Measurements from ENCODE around the gene CDH12.
"Not testable (repeated sequence)": the region's sequence is repeated elsewhere in the genome, so short reads cannot be mapped to it uniquely, and the experiment has no call there.

The CDH12 gene

GRCh38 chr5:22567983-22568382, 285.2 kb downstream of the CDH12 start:
- DNase-seq (ENCODE audit: low read depth), result no peak

DNA sequence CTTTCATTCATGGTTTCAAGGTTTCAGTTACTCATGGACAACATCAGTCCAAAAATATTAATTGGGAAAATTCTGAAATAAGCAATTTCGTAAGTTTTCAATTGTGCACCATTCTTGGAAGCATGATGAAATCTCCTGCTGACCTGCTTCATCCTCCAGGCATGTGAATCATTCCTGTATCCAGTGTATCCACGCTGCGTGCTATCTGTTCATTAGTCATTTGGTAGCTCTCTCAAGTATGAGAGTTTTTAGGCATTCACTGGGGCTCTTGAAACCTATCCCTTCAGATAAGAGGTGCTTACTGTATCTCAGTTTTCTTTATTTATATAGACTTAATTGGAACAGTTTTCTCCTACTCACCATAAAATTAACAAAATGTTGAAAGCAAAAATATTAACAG, 293.0 kb downstream of the CDH12 start:
- DNase-seq (ENCODE audit: low read depth), result no peak

DNA sequence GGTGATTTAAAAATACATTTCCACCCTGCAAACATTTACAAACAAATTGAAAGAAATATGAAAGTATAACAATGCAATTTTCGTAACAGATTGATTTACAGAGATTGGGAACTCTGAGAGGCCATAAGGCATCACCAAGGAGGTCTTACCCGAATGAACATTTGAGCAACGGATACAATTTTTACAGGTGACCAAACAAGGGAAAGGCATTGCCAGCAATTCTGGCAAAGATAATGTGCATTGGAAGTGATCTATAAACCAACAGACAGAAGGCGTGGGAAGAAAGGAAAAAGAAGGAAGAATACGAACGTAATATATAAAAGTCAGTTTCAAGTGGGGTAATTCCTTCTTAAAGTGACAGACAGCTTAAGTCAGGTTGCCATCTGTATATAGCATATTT, 295.9 kb downstream of the CDH12 start:
- no peak for DNase-seq (ENCODE audit: low read depth)

GRCh38 chr5:22554475-22554874, 298.7 kb downstream of the CDH12 start:
- no peak for DNase-seq (ENCODE audit: low read depth)

DNA sequence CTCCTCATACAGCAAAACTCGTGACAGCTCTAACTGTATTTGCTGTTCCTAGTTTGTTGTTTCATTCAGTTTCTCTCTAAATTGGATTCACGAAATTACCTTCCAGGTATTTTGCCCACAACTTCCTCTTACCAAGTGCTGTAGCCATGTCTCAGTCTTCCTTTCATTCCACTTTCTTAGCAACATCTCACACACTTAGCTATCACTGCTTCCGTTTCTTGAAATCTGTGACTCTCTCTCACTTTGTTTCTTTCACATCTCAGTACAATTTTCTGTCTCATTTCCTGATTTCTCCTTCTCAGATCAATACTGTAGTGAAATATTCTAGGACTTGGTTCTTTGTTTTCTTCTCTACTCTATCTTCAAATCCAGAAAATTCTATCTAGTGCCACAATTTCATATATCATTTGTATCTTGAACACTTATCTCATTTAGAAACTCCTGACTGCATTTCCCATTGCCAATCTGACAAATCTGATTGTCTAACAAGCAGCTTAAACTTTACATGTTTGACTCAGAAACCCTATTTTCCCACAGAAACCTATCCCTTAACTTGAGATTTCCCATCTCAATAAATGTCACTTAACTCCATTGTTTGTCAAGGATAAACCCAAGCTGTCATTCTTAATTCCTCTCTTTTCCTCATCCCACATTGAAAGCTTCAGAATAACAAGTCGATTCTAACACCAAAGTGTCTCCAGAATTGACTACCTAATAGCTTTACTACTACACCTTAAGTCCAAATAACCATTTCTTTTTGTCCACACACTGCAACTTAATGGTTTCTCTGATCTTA, 303.1 kb downstream of the CDH12 start:
- DNase-seq (ENCODE audit: low read depth), result no peak

DNA sequence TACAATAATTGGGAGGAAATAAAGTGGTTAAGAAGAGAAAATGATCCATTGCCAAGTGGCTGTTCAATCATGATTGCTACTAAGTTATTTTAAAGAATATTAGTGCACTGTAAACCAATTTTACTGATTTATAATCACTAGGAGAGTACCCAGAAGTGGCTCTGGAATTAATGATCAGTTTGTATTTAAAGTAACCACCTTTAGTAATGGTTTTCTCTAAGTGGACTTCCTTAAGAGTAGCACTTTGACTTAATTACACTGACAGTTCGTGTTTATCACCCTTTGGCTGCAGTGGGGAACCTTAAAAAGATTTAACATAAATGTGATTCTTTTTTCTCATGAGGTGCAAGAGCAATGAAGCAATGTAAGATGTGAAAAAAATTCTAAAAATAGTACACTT, 310.8 kb downstream of the CDH12 start:
- no peak for DNase-seq (ENCODE audit: low read depth)

DNA sequence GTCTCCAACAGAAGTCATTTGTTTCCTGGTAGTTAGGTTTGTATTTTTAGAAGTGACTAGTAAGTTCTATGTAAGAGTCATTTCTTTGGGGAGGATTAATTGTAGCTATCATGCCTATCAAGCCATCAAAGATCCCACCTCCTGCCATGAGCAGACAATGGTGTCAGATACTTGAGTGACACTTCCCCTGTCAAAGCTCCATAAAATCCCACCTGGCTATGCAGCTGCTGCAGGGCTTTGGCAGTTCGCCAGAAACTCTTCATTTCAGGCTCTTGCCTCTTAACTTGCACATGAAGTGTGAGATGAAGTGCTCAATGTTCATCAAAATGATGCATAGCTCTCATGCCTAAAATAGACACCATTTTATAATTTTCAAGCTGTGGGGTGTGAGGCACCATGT, 312.1 kb downstream of the CDH12 start:
- DNase-seq (ENCODE audit: low read depth), result no peak

DNA sequence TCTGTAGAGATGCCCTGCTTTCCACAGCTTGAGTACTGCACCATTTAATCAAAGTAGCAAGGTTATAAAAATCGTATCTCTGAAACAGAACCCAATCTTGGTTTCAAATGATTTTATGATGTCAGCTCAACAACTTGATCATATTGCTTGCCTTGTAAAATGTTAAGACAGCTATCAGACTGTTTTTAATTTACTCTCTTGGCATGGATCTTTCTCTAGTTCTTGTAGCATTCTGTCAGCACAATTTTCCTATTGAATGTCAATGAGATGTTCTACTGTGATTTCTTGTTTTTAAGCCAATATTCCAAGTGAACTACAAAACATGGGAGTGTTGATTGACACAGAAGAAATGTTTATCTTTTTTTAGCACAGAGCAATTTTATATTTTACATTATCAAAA, 313.4 kb downstream of the CDH12 start:
- no peak for DNase-seq (ENCODE audit: low read depth)

- DNase-seq (ENCODE audit: low read depth), result no peak
These were observed 321.2 kb downstream of the CDH12 start for GRCh38 chr5:22531986-22532385.

- no peak for DNase-seq (ENCODE audit: low read depth)
These were observed 331.6 kb downstream of the CDH12 start for GRCh38 chr5:22521521-22521920.

- DNase-seq (ENCODE audit: low read depth), result not testable (repeated sequence)
These were observed 336.6 kb downstream of the CDH12 start for GRCh38 chr5:22516497-22516896.

DNA sequence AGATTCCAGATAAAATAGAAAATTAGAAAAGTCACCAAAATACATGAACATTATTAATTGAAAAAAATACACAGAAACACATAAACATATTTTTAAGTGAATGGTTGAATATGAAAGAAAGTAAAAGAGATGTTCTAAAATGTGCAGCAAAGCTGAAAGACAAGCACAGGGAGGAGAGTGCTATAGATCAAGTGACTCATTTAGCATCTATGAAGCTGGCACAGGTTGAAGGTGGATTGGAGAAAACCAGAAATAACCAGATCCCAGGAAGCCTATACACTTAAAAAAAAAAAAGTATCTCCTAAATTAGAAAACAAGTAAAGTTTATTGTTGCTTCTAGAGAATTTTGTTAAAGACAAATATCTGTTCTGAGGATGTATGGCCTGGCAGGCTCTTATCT, 338.9 kb downstream of the CDH12 start:
- DNase-seq (ENCODE audit: low read depth), result no peak

DNA sequence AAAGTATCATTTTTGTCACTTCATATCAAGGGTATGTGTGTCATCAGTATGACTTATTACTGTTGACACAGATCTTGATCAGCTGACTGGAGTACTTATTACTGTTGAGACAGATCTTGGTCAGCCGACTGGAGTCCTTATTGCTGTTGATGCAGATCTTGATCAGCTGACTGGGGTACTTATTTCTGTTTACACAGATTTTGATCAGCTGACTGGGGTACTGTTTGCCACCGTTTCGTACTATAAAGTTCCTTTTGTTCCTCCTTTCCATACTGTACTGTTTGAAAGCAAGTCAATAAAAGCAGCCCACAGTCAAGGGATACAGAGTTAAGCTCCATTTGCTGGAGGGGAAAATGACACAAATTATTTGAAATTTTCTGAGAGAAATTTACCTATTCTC, 347.3 kb downstream of the CDH12 start:
- no peak for DNase-seq (ENCODE audit: low read depth)

GRCh38 chr5:22504411-22504810, 348.7 kb downstream of the CDH12 start:
- no peak for DNase-seq (ENCODE audit: low read depth)

GRCh38 chr5:22500556-22500955, 352.6 kb downstream of the CDH12 start:
- DNase-seq (ENCODE audit: low read depth), result no peak

DNA sequence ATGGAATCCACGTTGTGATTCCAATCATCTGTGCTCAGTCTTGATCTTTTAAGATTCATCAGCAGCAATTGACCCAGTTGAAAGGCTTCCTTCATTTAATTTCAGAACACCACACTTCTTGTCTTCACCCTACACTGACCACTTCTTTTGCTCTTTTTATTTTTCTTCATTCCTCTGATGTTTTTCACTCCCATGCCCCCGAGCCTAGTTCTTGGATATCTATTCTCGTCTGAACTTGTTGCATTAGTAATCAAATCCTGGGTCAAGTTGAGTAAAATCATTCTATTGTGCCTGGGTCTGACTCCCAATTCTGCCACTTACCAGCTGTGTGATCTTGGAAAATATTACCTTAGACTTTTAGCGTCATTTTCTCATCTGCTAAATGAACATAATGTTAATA, 356.5 kb downstream of the CDH12 start:
- DNase-seq (ENCODE audit: low read depth), result no peak

DNA sequence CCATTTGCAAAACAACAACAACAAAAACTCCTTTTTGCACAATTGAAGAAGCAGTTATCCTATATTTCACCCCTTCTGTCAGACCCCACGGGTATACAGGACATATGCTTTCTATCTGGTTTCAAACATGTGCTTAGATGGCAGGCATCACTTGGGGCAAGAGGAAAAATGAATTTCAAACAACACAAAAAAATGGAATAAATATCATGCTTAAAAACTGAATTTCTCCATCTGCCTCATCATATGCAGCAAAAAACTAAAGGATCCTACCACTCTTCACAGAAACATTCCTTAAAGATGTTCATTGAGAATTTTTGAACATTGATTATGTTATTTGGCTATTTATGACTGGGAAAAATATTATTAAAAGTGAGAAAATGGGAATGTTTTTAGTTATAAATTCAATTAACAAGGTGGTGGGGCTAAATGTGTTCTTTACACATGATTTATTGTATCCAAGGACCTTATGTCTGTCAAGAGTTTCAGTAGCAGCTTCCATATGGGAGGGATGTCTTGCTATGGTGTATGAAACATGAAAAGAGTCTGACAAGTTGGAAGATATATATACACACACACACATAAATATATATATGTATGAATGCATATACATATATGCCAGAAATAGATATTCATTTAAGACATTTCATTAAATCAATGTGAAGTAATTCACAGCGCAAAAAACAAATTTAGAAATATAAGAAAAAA, 358.0 kb downstream of the CDH12 start:
- no peak for DNase-seq (ENCODE audit: low read depth)

DNA sequence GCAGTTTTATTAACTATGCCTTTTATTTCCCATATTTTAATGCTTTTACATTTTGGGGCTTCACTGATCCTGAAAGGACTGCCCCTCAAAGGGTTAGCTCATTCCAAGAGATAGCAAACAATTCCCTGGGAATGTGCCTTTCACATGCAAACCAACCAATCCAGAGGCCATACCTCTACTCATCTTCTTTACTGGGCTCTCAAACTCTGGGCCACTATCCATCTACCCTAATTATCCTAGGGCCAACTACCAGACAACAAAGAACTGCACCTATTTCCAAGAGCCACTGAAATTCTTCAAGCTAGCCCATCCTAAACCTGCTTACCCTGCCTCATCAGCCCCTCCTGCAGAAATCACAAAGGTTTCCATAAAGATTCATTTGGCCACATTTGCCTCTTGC, 364.7 kb downstream of the CDH12 start:
- no peak for DNase-seq (ENCODE audit: low read depth)

DNA sequence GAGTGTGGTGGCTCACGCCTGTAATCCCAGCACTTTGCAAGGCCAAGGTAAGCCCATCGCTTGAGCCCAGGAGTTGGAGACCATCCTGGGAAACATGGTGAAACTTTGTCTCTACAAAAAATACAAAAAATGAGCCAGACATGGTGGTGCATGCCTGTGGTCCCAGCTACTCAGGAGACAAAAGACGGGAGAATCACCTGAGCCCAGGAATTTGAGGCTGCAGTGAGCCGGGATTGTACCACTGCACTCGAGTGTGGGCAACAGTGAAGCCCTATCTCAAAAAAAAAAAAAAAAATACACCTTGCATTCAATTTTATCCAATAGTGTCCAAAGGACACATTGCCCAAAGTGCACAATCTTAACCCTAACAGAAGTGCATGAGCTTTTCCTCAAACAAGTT, 372.8 kb downstream of the CDH12 start:
- no peak for DNase-seq (ENCODE audit: low read depth)

DNA sequence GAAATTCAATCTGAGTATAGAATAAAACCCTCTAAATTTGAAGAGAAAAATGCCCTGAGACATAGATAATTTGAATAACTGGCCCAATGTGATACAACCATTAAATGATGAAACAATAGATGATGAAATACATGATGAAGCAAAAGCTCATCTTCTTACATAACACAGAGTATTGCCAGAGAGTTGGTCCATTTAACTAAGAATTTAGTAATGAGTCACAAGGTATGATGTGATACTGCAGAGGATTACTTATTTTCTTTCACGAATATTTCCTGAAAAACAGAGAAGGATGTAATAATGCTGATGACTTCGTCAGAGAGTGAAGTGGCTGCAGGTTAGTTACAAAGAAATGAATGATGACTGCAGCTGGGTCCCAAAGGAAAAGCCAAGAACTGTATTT, 379.3 kb downstream of the CDH12 start:
- DNase-seq (ENCODE audit: low read depth), result no peak

DNA sequence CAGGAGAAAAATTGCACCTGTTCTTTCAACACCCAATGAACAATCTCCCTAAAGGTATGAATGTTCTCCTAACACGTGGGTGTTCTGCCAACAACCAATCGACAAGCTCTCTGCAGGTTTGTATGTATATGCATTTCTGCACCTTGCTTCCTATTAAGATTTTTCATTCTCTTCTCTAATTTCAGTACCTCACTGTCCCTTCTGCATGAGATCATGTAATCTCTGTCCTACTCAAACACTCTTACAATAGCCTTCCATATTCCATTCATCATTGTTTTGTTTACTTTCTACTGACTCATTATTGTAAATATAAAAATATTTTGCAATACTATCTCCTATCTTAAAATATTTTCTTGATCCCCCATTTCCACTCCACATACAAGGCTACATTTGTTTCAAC, 382.0 kb downstream of the CDH12 start:
- DNase-seq (ENCODE audit: low read depth), result no peak

- no peak for DNase-seq (ENCODE audit: low read depth)
These were observed 382.7 kb downstream of the CDH12 start for GRCh38 chr5:22470408-22470807.

DNA sequence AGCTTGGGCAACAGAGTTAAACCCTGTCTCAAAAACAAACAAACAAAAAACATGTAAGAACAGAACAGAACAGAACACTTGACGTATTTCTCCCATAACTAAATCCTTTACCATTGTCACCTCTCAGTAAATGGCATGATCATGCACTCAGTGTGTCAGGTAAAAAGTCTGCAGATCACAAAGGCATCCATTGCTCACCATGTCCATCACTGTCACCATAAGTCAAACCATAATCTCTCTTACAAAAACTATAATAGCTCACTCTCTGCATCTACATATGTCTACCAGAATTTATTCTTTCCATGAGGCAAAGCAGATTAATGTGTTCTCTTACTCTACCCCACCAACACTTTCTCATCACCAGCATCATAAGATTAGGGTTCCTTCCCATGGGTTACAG, 387.5 kb downstream of the CDH12 start:
- DNase-seq (ENCODE audit: low read depth), result no peak

GRCh38 chr5:22465177-22465576, 388.0 kb downstream of the CDH12 start:
- no peak for DNase-seq (ENCODE audit: low read depth)
